Islet precursor cell (in vitro differentiated cells): ENCODE measurements around the gene SCRN1.

Source experiments
- DNase-seq: peaks from one replicate; pipeline ENCODE4 v3.0.0-alpha.2; 2018

The SCRN1 gene

DNA sequence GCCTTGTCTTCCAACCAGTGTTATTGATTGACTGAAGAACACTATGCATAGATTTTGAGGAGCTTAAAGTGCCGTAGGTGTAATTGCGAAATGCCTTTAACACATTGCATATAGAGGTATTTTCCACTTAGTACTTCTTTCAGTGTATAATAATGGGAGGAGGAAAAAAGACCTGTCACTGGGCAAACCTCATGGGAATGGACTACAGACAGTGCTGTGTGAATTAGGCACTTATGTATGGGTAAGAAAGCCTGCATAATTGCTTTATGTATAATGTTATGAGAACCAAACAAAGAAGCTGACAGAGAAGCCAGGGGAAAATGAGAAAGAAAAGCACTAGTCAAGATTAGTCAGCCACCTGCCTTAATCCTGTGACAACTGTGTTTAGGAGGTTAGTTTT, 12.4 kb upstream of the SCRN1 start:
- no peak for DNase-seq

DNA sequence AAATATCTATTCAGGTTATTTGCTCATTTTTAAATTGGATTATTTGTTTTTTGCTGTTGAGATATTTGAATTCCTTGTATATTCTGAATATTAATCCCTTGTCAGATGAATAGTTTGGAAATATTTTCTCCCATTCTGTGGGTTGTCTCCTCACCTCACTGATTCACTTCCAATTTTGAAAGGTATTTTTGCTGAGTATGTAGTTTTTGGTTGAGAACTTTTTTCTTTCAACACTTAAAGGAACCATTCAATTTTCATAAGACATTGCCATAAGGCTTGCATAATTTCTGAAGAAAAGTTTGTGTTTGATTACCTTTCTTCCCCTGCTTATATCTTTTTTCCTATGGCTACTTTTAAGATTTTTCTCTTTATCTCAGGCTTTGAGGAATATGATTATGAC, 8.9 kb upstream of the SCRN1 start:
- no peak for DNase-seq

DNA sequence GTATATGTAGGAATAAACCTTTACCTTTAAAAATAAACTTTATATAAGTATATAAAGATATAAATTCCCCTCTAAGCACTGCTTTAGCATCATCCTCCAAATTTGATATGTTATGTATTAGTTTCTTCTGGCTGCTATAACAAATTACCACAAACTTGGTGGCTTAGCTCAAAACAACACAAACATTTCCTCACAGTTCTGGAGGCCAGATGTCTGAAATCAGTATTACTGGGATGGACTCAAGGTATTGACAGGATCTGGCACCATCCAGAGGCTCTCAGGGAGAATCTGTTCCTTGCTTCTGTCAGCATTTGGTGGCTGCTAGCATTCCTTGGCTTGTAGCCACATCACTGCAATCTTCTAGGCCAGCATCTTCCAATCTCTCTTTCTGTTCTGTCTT, 6.7 kb upstream of the SCRN1 start:
- no peak for DNase-seq

DNA sequence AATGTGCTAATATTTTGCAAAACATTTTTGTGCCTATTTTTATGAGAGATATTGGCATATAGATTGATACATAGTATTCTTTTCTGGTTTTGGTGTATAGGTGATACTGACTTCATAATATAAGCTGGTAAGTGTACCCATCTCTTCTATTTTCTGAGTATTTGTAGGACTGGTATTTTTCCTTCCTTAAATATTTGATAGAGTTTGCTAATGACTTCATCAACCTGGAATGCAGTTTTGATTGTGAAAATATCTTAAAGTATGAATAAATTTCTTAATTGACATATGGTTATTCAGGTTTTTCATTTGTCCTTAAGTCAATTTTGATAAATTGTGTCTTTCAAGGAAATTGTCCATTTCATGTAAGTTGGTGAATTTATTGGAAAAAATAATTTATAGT, 6.1 kb upstream of the SCRN1 start:
- no peak for DNase-seq

DNA sequence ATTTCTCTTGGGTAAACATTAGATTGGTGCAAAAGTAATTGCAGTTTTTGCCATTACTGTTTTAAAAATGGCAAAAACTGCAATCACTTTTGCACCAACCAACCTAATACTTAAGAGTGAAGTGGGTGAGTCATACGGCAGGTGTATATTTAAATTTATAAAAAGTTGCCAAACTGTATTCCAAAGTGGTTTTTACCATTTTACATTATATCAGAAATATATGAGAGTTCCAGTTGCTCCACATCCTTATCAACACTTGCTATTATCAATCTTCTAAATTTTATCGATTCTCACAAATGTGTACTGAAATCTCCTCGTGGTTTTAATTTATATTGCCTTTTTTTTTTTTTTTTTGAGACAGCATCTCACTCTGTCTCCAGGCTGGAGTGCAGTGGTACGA, 3.5 kb upstream of the SCRN1 start:
- no peak for DNase-seq

DNA sequence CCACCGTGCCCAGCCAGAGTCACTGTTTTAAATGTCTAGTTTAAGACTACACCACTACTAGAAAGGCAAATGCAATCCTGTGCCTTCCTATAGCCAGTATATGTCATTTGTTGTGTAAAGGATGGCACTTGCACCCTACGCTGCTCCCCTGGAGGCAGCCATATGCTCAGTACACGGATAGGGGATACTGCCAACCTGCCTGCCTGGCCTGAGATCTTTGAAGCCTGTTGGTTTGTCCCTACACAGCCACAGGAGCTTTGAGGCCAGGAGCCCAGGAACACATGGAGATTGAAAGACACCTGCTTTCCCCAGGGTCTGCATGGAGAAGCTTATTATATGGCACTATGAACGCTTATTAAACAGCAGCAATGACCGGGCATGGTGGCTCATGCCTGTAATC, 2.3 kb upstream of the SCRN1 start:
- no peak for DNase-seq

DNA sequence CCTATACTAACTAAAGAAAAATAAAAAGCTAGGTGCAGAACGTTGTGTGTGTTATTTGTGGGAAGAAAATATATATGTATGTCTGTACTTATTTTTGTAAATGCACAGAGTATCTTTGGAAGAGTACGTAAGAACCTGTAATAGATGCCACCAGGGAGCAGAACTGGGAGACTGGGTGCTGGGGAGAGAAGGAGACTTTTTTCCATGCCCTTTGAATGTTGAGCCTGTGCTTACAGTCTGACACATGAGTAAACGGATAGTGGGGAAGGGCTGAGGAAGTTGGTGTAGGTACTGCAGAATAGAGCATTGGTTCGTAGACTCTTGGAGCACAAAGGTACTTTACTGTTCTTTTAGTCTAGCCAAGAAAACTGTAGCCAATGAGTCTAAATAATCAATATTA, 1.3 kb upstream of the SCRN1 start:
- no peak for DNase-seq

DNA sequence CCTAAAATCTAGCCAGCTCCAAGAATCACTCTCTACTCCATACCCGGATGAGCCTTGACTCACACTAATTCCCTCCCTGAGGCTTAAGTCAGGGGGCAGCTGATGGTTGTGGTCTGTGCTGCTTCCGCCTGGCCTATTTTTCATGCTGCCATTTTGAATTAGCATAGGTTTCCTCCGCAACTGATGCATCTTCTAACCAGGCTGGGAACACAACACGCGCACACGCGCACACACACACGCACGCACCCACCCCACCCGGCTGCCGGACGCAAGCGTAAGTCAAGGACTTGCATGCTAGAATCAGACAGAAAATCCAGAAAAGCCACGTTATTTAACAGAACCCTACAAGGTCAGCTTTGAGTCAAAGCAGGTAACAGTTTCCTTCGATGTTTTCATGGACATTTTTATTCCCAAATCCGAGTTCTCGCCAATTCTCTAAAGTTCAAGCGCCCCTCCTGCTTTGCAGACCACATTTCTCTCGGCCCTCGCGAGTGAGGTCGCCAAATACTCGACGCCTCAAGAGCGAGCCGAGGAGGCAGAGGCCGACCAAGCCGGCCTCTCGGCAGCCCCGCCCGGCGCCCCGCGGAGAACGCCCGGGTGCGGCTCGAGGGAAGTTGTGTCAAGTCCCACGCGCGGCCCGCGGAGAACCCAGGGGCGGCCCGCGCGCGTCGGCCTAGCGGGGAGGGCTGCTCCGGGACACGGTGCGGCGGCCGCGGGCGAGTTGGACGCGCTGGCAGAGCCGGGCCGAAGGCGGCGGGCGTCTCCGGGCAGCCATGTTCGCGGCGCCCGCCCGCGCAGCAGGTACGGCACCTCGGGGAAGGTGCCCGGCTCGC, 961 bp downstream of the SCRN1 start:
- DNase-seq: peak; percentile 82

DNA sequence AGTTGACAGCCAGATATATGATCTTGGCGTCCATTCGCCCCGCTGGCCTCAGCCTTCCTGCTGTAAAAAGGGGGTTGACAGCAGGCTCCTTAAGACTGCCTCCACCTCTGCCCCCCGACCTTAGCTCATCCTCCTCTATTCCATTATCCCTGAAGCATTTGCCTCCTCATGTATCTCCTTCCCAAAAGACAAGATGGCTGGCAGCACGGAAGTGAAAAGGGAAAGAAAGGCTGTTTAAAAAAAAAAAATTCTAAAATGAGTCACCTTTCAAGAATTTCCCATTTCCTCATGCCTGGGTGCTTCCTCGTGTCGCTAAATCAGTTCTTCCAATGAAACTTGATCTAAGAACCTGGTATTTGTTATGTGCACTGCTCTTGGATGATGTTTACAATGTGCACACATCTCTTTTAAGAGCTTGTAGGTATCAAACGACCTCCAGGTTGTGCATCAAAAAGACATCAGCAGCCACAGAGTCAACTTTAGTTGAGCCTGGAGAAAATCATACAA, 1.7 kb downstream of the SCRN1 start:
- peak; percentile 68 for DNase-seq

DNA sequence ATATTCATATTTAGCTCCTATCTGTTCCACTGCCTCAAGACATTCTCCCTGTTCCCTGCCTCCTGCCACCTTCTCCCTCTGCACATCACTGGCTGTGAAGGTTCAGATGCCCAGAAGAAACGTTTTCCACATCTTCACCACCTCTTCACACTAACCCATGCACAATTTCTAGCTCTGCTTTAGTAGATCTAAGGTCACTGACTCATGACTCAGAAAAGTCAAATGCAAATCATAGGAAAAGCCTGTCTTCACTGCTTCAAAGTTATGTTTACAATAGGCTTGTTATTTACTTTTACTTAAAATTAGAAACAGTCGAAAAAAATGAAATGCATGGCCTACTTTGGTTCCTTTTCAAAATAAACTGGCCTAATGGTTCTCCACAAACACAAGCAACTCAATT, 2.5 kb downstream of the SCRN1 start:
- DNase-seq: no peak

DNA sequence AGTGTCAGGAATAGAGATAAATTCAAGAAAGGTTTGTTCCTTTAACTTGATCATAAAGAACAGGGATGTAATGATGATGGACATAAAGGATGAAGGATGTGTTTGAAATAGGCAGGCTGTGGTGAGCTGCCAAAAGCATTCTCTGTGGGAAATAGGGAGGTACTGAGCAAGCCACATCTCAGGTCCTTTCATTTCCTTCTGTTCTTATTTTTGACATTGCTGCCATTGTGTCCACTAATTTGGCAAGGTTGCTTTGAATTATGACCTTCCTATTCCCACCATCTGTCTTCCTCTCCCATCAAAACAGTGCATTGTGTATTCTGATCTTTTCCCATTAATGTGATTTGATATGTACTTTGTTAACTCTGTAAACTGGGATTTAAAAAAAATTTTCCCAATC, 9.4 kb downstream of the SCRN1 start:
- DNase-seq: no peak

DNA sequence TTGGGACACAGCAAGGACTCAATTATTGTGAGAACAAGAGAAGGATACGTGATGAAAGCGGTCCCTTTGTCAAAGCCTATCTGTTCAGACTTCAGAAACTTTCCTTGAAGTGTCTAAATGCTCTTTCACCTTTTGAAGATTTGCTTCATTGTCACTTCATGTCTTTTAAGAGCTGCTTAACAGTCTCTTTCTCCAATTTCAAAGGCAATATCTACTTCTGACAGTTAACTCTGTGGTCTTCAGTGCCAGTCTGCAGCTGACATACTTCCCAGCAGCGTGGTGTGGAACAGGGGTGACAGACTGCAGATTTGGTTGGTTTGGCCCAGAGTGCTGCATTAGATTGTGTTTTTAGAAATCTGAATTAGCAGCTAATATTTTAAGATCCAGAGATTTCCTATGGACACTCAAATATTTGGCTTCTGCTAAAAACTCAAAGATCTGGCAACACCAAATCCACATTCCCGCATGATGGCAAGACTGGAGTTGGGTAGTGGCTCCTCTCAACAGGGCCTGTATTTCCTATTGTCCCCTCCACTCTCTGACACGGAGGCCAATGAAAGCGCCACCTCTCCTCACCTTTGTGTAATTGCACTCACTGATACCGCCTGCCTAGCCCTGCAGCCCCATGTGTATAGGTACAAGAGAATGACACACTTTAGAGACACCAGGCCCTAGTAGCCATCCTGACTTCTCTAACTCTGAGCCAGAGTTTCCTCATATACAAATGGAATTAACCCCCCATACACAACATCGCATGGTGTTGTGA, 11.5 kb downstream of the SCRN1 start:
- DNase-seq: peak; percentile 72

DNA sequence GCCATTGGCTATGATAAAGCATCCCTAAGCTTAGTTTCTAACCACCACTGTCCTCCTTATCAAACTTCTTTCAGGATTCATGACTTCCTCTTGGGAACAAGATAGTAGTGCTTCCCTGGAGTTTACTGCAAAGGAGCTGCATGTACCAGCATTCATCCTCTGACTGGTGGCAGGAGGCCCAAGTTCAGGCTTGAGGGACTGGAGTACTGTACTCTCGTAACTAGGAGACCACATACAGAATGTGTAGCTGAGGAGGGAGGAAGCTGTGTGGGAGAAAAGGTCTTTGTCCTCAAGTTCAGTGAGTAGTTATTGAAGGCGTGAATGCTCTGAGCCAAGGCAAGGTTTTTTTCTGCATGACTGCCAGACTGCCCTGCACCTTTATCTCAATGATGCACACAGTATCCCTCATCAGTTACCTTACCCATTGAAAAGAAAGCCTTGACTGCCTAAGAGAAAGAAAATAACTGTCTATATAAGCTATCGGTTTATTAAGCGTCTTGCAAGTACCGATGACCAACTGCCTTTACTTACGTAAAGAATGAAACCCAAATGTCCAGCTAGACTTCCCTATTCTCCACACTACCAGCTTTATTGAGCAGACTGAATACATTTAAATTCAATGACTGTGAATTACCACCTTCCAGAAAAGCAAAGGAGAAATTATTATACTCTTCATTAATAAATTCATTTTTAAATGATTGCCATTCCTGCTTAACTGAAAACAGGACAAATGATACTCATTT, 12.8 kb downstream of the SCRN1 start:
- DNase-seq: no peak

DNA sequence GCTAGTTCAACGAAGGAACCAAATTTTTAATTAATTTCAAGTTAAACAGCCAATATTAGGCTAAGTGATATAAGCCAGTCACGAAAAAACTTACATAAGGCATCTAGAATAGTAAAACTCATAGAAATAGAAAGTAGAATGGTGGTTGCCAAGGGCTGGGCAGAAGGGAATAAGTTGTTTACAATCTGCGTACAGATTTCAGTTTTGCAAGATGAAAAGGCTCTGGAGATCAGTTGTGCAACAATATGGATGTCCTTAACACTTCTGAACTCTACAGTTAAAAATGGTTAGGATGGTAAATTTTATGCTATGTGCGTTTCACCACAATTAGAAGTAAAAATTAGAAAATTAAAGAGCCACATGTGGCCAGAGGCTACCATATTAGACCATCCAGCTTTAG, 13.3 kb downstream of the SCRN1 start:
- DNase-seq: no peak

DNA sequence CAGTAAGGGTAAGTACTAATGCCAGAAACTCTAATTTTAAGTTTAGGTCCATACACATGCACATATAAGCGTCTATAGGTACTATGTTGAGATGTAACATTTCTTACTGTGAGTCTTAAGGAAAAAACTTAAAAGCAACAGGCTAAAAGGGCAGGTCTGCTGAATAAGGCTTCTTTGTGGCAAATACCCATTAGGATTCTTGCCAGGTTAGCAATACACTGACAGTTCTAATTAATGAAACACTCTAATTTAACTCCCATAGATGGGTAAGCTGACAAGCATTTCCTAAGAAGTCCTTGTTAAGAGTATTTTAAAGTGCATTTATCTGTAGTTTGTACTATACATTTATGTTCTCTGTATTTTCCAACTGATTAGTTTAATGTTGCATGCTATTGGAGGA, 14.0 kb downstream of the SCRN1 start:
- DNase-seq: no peak

DNA sequence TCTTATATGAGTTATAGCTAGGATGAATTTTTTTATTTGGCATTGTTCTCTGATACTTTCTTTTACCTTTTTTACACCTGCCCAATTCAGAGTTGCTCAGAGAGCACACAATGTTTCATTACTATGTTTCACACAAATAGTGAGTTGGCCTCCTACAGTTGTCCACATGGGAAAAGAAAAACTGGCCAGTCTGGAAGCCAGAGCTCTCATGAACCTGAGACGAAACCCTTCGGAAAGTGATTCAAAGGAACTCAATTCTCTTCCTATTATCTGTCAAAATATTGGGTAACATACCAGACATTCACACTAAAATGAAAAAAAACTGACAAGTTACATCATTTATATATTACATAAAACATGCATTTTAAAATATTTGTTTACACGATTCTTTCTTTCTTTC, 15.3 kb downstream of the SCRN1 start:
- no peak for DNase-seq

DNA sequence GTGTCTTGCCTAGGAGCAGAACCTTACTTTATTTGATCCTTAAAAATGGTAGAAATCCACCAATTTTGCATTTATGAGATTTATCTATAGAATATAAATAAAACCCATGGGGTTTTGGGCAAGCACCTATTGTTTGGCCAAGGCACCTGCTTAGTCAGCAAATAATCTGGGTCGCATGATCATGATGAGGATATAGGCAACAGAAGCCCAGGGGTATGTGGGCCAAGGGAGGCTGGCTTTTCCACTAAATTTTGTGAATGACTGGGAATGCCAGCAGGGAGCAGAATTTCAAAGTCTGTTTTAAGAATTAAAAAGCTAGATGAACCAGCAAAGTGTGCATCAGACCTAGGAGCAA, 17.3 kb downstream of the SCRN1 start:
- DNase-seq: no peak

DNA sequence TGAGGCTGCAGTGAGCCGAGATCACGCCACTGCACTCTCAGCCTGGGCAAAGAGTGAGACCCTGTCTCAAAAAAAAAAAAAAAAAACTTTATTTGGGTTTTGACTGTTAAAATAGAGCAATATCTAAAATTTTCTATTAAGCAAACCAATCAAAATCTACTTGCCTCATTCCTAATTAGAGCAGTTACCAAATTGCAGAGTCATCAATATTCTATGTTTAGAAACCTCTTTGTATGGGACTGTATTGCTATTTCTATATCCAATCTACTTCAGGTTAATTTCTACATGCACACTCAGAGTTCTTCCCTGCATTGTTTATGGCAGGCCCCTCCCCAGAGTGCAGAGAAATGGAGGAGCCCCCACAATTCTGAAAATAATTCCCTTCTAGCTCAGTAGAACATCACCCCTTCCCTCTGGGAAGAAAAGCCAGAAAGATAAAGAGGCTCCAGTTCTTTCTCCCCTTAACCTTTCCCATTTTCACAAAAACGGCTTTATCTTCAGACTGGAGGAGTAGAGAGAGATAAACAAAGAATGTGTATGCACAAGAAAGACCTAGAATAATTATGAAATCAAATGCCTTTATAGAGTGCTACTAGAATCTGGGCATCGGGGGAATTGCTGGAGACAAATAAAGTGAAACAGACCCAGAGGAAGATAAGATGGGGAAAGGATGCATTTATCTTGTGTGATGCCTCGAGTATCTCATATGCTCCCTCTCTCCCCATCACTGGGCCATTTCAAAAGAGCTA, 17.9 kb downstream of the SCRN1 start:
- DNase-seq: no peak

DNA sequence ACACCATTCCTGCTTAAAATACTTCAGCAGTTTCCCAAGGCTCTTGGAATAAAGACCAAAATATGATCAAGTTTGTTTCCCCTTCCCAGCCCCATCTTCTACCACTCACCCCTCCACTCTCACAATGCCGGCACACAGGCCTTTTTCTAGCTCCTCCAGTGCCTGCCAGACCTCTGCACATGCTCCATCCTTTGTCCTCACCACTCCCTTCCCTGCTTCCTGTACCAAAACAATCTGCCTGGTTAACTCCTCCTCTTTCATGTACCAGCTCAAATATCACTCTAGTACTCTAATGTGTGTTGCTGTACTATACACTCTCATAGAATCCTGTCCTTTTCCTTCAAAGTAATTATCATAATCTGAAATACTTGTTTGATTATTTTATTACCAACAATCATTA, 19.4 kb downstream of the SCRN1 start:
- no peak for DNase-seq

DNA sequence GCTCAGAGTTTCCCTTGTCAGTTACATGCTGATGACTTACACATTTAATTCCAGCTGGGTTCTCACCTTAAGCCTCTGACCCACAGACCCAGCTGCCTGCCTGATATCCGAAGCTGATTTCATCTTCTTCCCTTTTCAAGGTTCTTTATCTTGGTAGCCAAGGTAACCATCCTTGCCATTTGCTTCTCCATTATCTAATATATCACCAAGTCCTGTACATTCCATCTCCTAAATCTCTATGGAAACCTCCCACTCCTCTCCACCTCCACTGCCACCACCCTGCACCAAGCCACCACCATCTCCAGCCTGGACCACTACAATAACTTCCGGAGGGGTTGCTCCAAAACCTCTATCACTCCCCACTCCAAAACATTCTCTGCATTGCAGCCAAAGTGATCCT, 19.9 kb downstream of the SCRN1 start:
- no peak for DNase-seq

DNA sequence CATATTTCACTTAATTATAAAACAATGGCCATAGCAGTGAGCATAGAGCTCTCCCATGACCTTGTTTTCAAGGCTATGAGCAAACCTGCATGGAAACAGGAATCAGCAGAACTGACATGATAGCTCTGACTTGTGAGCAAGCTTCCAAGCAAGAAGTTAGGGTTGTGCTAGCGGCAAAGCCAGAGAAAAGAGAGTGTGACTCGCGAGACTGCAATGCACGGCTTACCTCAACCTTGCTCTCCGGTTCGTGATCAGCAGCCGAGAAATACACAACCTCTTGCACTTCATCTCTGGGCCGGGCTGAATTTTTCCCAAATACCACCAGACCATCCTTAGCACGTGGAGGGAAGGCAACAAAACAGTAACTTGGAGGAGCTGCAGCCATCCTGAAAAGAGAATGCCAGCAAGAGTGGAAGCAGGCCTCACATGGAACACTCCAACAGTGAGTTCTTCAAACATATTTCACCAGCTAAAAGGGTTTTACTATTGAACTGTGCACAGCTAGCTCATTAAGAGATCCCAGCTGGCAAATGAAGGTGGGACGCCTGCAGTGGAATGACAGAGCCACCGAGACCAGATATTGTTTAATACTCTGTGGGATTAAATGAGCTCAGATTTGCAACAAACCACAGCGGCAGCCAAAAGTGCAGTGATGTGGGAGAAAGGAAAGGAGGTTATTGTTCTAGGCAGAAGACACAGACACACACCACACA, 20.8 kb downstream of the SCRN1 start:
- peak; percentile 91 for DNase-seq

DNA sequence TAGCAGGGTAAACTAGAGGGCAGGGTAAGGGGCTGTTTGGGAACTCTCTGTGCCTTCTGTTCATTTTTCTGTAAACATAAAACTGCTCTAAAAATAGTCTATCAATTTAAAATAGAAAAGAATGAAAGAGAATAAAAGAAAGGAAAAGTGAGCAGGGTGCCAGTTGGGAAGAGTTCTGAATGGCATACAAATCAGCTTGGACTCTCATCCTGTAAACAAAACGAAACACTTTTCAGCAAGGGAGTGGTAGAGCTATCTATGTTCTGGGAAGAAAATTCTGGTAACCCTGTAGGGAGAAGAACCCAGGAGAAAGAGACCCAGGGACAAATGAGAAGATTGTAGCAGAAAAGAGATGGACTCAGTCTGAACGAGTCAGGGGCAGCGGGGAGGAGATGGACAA, 24.6 kb downstream of the SCRN1 start:
- no peak for DNase-seq
